ENCODE results near the gene AGBL4.
"Not testable (repeated sequence)": the region's sequence is repeated elsewhere in the genome, so short reads cannot be mapped to it uniquely, and the experiment has no call there.

AGBL4 gene

DNA sequence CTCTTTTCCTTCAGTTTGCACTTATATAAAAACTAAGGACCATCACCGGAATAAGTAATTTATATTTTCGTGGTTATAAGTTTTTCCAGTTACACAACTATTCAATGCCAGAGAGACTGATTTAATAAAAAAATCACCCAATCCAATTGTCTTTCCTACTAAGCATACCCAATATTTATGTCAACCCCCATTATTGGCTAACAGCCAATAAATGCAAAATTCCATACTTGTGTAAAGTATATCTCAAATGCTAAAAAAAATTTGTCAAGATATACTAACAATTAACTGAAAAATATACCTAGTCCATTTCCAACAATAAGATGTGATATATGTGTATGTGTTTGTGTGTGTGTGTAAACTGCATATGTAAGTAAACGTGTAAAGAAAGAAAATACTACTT is 117.4 kb downstream of the AGBL4 start:
- H3K27me3 ChIP-seq (ENCODE audit: control insufficient read depth in 1 of 2, insufficient read depth in 2 of 2, low read length in 2 of 2): no peaks in the 10 kb centered on the region
- H3K9ac ChIP-seq (ENCODE audit: low read length): no peak overlapping the region
- no peaks in the 10 kb centered on the region for H3K36me3 ChIP-seq (ENCODE audit: insufficient read depth, low read length)
- H3K4me1 ChIP-seq (ENCODE audit: insufficient read depth, low read length): no peaks in the 10 kb centered on the region
- no peak overlapping the region for H3K4me3 ChIP-seq (ENCODE audit: low read depth in 1 of 2, low read length in 2 of 2)
- H3K27ac ChIP-seq (ENCODE audit: low read depth, low read length): no peak overlapping the region
- H3K9me3 ChIP-seq (ENCODE audit: low read length): no peaks in the 10 kb centered on the region

DNA sequence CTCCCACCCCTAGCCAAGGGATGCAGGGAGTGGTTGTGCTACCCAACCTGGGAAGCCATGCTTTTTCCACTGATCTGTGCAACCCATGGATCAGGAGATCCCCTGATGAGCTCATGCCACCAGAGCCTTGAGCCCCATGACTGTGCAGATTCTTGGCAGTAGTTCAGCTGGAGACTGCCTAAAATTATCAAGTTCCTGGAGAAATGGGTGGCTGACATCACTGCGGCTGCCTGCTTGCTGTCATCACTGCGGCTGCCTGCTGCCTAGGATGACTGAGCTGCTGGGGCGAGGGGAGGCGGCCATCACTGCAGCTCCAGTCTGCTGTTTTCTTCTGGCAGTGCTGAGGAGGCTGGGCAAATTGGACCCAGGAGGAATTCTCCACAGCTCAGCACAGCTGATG is 159.2 kb downstream of the AGBL4 start:
- Histone ChIP-seq H3K4me1 (ENCODE audit: insufficient read depth, low read length) (no peaks in the 10 kb centered on the region), H3K9me3 (ENCODE audit: low read length) (no peaks in the 10 kb centered on the region), H3K9ac (ENCODE audit: low read length) (no peak overlapping the region), H3K27ac (ENCODE audit: low read depth, low read length) (no peak overlapping the region), H3K4me3 (ENCODE audit: low read depth in 1 of 2, low read length in 2 of 2) (no peak overlapping the region), H3K27me3 (ENCODE audit: control insufficient read depth in 1 of 2, insufficient read depth in 2 of 2, low read length in 2 of 2) (no peaks in the 10 kb centered on the region), H3K36me3 (ENCODE audit: insufficient read depth, low read length) (no peaks in the 10 kb centered on the region)

DNA sequence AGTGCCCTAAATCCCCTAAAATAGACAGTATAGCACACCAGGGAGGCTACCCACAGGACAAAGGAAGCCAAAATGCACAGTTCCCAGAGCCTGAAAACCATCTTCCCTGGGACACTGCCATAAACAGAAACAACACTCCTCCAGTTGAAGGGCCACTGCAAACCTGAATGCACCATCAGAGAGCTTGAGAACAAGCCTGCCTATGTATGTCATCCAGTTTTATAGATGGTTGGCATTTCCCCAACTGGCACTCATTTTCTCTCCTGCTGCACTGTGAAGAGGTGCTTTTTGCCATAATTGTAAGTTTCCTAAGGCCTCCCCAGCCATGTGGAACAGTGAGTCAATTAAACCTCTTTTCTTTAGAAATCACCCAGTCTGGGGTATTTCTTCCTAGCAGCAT is 169.0 kb downstream of the AGBL4 start:
- no peaks in the 10 kb centered on the region for H3K4me1 ChIP-seq (ENCODE audit: insufficient read depth, low read length)
- H3K27ac ChIP-seq (ENCODE audit: low read depth, low read length): no peak overlapping the region
- H3K4me3 ChIP-seq (ENCODE audit: low read depth in 1 of 2, low read length in 2 of 2): no peak overlapping the region
- no peaks in the 10 kb centered on the region for H3K9me3 ChIP-seq (ENCODE audit: low read length)
- H3K9ac ChIP-seq (ENCODE audit: low read length): no peak overlapping the region
- no peaks in the 10 kb centered on the region for H3K27me3 ChIP-seq (ENCODE audit: control insufficient read depth in 1 of 2, insufficient read depth in 2 of 2, low read length in 2 of 2)
- no peaks in the 10 kb centered on the region for H3K36me3 ChIP-seq (ENCODE audit: insufficient read depth, low read length)

DNA sequence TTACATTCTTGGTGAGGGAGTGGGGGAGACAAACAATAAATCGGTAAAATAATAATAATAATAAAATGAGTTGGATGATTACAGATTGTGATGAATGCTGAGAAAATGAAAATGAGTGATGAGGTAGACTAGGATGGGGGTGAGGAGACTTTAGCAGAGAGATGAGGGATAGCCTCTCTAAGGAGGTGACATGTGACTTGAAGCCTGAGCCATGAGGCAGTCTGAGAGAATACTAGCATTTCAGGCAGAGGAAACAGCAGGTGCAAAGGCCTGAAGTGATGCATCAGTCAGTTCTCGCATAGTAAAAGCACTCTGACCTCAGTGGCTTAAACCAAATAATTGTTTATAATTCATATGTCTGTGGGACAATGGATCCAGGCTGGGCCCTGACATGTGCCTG is 181.2 kb downstream of the AGBL4 start:
- no peak overlapping the region for H3K9ac ChIP-seq (ENCODE audit: low read length)
- no peaks in the 10 kb centered on the region for H3K36me3 ChIP-seq (ENCODE audit: insufficient read depth, low read length)
- H3K4me3 ChIP-seq (ENCODE audit: low read depth in 1 of 2, low read length in 2 of 2): no peak overlapping the region
- no peaks in the 10 kb centered on the region for H3K27me3 ChIP-seq (ENCODE audit: control insufficient read depth in 1 of 2, insufficient read depth in 2 of 2, low read length in 2 of 2)
- peaks cover 9% of the 10 kb centered on the region for H3K9me3 ChIP-seq (ENCODE audit: low read length)
- H3K27ac ChIP-seq (ENCODE audit: low read depth, low read length): no peak overlapping the region
- H3K4me1 ChIP-seq (ENCODE audit: insufficient read depth, low read length): no peaks in the 10 kb centered on the region

DNA sequence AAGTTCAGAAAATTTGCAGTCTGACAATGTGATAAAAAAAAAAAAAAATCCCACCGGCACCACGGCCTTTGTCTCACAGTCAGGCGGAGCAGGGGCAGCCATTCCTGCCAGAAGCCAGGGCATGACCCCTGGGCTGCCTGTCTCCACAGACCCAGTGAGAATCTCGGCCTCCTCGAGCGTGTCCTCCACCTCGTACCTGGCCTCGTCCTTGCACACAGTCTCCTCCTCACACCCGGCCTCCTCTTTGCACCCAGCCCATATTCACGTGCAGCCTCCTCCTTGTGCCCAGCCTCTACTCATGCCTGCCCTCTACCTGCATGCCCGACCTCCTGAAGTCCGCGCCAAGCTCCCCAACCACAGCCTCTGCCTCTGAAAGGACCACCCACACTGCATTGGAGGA is 182.0 kb downstream of the AGBL4 start:
- no peak overlapping the region for H3K4me3 ChIP-seq (ENCODE audit: low read depth in 1 of 2, low read length in 2 of 2)
- H3K9ac ChIP-seq (ENCODE audit: low read length): no peak overlapping the region
- H3K36me3 ChIP-seq (ENCODE audit: insufficient read depth, low read length): no peaks in the 10 kb centered on the region
- H3K9me3 ChIP-seq (ENCODE audit: low read length): peaks cover 9% of the 10 kb centered on the region
- H3K27ac ChIP-seq (ENCODE audit: low read depth, low read length): no peak overlapping the region
- H3K4me1 ChIP-seq (ENCODE audit: insufficient read depth, low read length): no peaks in the 10 kb centered on the region
- no peaks in the 10 kb centered on the region for H3K27me3 ChIP-seq (ENCODE audit: control insufficient read depth in 1 of 2, insufficient read depth in 2 of 2, low read length in 2 of 2)

DNA sequence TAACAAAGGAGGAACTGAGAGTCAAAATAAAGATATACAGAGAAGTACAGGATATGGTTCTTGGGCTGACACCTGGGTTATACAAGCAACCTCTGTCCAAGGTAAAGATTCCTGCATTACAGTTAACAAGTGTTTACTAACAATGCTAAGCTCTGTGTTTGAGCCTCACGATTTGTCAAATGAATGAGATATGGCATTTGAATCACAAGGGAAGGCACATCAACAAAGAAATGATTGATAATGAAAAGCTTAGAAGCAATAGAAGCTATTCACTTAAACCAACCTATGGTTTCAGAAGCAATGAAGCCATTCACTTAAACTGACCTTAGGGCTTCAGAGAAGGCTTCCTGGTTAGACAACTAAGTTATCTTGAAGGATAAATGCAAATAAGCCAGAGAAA is 199.5 kb downstream of the AGBL4 start:
- Histone ChIP-seq H3K27ac (ENCODE audit: low read depth, low read length) (no peak overlapping the region), H3K27me3 (ENCODE audit: control insufficient read depth in 1 of 2, insufficient read depth in 2 of 2, low read length in 2 of 2) (no peaks in the 10 kb centered on the region), H3K9ac (ENCODE audit: low read length) (no peak overlapping the region), H3K36me3 (ENCODE audit: insufficient read depth, low read length) (no peaks in the 10 kb centered on the region), H3K4me1 (ENCODE audit: insufficient read depth, low read length) (no peaks in the 10 kb centered on the region), H3K9me3 (ENCODE audit: low read length) (no peaks in the 10 kb centered on the region), H3K4me3 (ENCODE audit: low read depth in 1 of 2, low read length in 2 of 2) (no peak overlapping the region)

DNA sequence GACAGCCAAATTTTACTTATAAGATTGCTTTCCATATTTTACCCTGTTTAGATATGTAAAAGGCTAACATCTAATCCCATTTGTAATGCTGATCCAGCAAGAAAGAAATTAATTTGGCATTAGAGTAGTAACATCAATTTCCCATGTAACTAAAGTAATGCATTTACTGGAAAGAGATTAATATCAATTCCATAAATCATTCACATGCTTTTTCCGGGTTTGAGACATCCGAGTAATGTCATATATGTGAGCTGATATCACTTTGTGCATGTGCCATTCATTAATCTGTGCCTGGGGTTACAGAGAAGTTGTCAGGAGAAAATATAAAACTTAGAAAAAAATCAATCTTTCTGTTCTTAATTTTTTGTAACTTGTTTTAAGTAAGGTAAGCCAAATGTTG is 206.1 kb downstream of the AGBL4 start:
- no peaks in the 10 kb centered on the region for H3K9me3 ChIP-seq (ENCODE audit: low read length)
- H3K27me3 ChIP-seq (ENCODE audit: control insufficient read depth in 1 of 2, insufficient read depth in 2 of 2, low read length in 2 of 2): no peaks in the 10 kb centered on the region
- no peak overlapping the region for H3K9ac ChIP-seq (ENCODE audit: low read length)
- no peak overlapping the region for H3K27ac ChIP-seq (ENCODE audit: low read depth, low read length)
- H3K4me3 ChIP-seq (ENCODE audit: low read depth in 1 of 2, low read length in 2 of 2): no peak overlapping the region
- no peaks in the 10 kb centered on the region for H3K4me1 ChIP-seq (ENCODE audit: insufficient read depth, low read length)
- H3K36me3 ChIP-seq (ENCODE audit: insufficient read depth, low read length): no peaks in the 10 kb centered on the region

DNA sequence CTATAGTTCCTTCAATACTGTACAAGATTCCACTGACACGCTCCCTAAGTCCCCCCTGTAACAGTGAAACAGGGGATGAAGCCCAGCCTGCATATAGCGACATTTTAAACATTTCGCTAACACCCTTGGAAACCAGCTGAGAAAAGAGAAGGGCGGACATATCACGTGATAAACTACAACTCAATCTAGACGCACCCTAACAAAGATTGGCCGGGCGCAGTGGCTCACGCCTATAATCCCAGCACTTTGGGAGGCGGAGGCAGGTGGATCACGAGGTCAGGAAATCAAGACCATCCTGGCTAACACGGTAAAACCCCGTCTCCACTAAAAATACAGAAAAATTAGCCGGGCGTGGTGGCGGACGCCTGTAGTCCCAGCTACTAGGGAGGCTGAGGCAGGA is 236.7 kb downstream of the AGBL4 start:
- not testable (repeated sequence) for H3K36me3 ChIP-seq (ENCODE audit: insufficient read depth, low read length); H3K27me3 ChIP-seq (ENCODE audit: control insufficient read depth in 1 of 2, insufficient read depth in 2 of 2, low read length in 2 of 2); H3K4me3 ChIP-seq (ENCODE audit: low read depth in 1 of 2, low read length in 2 of 2); H3K4me1 ChIP-seq (ENCODE audit: insufficient read depth, low read length); H3K27ac ChIP-seq (ENCODE audit: low read depth, low read length); H3K9ac ChIP-seq (ENCODE audit: low read length); H3K9me3 ChIP-seq (ENCODE audit: low read length)

DNA sequence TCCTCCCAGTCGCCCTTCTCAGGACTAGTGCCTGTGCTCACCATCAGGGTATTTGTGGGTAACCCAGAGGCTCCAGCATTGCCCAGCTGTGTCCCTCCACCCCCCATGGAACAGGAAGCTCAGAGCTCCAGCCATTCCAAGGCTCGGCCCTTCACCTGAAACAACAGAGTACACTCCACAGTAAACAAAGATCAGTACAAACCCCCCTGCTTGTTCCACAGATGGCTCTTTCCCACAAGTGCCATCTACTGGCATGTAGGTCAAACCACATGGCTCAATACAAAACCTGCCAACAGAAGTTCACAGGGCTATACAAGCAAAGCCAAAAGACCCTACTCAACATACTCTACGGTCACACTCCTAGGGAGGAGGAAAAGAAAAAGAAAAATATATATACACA is 258.7 kb downstream of the AGBL4 start:
- no peak overlapping the region for H3K27ac ChIP-seq (ENCODE audit: low read depth, low read length)
- no peaks in the 10 kb centered on the region for H3K4me1 ChIP-seq (ENCODE audit: insufficient read depth, low read length)
- no peak overlapping the region for H3K9ac ChIP-seq (ENCODE audit: low read length)
- H3K9me3 ChIP-seq (ENCODE audit: low read length): no peaks in the 10 kb centered on the region
- no peak overlapping the region for H3K4me3 ChIP-seq (ENCODE audit: low read depth in 1 of 2, low read length in 2 of 2)
- no peaks in the 10 kb centered on the region for H3K36me3 ChIP-seq (ENCODE audit: insufficient read depth, low read length)
- no peaks in the 10 kb centered on the region for H3K27me3 ChIP-seq (ENCODE audit: control insufficient read depth in 1 of 2, insufficient read depth in 2 of 2, low read length in 2 of 2)

DNA sequence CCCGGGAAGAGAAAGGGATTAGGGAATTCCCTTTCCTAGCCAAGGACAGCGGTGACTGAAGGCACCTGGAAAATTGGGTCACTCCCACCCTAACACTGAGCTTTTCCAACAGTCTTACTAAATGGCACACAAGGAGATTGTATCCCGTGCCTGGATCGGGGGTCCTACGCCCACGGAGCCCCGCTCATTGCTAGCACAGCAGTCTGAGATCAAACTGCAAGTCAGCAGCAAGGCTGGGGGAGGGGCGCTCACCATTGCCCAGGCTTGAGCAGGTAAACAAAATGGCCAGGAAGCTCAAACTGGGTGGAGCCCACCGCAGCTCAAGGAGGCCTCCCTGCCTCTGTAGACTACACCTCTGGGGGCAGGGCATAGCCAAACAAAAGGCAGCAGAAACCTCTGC is 285.6 kb downstream of the AGBL4 start:
- not testable (repeated sequence) for H3K9me3 ChIP-seq (ENCODE audit: low read length); H3K36me3 ChIP-seq (ENCODE audit: insufficient read depth, low read length); H3K27me3 ChIP-seq (ENCODE audit: control insufficient read depth in 1 of 2, insufficient read depth in 2 of 2, low read length in 2 of 2); H3K27ac ChIP-seq (ENCODE audit: low read depth, low read length); H3K4me1 ChIP-seq (ENCODE audit: insufficient read depth, low read length); H3K9ac ChIP-seq (ENCODE audit: low read length); H3K4me3 ChIP-seq (ENCODE audit: low read depth in 1 of 2, low read length in 2 of 2)

DNA sequence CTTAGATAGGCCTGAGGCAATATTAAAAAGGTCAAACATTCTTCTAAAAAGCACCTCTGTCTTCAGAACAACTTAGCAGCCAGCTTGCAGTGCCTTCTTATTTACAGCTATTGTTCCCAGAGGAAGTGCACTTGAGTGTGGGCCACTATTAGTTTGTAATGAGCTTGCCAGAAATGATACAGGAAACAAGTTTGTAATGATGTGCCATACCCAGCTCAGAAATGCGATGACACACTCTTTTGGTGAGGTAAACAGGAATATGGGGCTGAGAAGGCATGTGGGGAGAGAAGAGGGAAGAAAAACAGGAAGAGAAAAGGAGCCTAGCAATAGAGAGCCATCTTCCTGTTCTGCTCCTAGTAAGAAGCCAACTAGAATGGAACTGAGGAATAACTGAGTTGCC is 295.4 kb downstream of the AGBL4 start:
- Histone ChIP-seq H3K27me3 (ENCODE audit: control insufficient read depth in 1 of 2, insufficient read depth in 2 of 2, low read length in 2 of 2) (no peaks in the 10 kb centered on the region), H3K9me3 (ENCODE audit: low read length) (no peaks in the 10 kb centered on the region), H3K4me3 (ENCODE audit: low read depth in 1 of 2, low read length in 2 of 2) (no peak overlapping the region), H3K9ac (ENCODE audit: low read length) (no peak overlapping the region), H3K36me3 (ENCODE audit: insufficient read depth, low read length) (no peaks in the 10 kb centered on the region), H3K4me1 (ENCODE audit: insufficient read depth, low read length) (no peaks in the 10 kb centered on the region), H3K27ac (ENCODE audit: low read depth, low read length) (no peak overlapping the region)

DNA sequence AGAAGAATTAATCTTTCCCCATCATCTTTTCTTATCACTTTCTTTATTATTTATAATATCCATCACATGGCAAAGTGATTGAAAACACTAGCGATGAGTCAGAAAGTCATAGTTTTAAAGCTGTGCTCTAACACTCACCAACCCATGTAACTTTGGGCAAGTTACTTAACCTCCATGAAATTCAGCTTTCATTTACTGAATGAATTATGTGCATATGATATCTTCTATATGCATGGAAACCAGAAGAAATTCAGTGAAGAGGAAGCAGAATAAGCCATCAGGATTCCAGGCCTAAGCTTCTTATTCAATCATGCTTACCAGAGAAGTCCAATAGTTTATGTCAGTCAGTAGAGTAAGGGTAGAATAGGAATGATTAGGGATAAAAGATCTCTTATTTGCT is 300.1 kb downstream of the AGBL4 start:
- Histone ChIP-seq H3K4me1 (ENCODE audit: insufficient read depth, low read length) (no peaks in the 10 kb centered on the region), H3K27me3 (ENCODE audit: control insufficient read depth in 1 of 2, insufficient read depth in 2 of 2, low read length in 2 of 2) (no peaks in the 10 kb centered on the region), H3K9ac (ENCODE audit: low read length) (no peak overlapping the region), H3K36me3 (ENCODE audit: insufficient read depth, low read length) (no peaks in the 10 kb centered on the region), H3K9me3 (ENCODE audit: low read length) (no peaks in the 10 kb centered on the region), H3K4me3 (ENCODE audit: low read depth in 1 of 2, low read length in 2 of 2) (no peak overlapping the region), H3K27ac (ENCODE audit: low read depth, low read length) (no peak overlapping the region)
